Gastrocnemius medialis (tissue), 4 donors: ENCODE measurements around the gene UTRN. TPM values are rescaled to one million over a fixed set of nuclear protein-coding genes. Genes with fewer than 3 reads are reported as not detected.

Source experiments
- ATAC-seq, 2 donors: fragments of 150-250 bp; one replicate each; pipeline ENCODE4 v1.9.1; 2016
- DNase-seq, 2 donors: peaks; one replicate each; pipeline ENCODE4 v3.0.0-alpha.2; 2019
- H3K27ac ChIP-seq, 4 donors: fragments of 200-600 bp; sonication (generic); 1 replicate in 1 of 4; 2 replicates in 3 of 4; pipeline ENCODE4 v1.5.1; 2016 to 2018; ENCODE audit warnings: mild to moderate bottlenecking in 2 of 4, moderate library complexity in 1 of 4
- H3K27me3 ChIP-seq, 3 donors: fragments of 200-600 bp; sonication (generic) in 2 of 3; 1 replicate in 1 of 3; 2 replicates in 2 of 3; pipeline versions ENCODE4 v1.5.1 to v1.6.0; 2016 to 2019; ENCODE audit warnings: mild to moderate bottlenecking in 1 of 3, moderate library complexity in 1 of 3
- H3K36me3 ChIP-seq, 2 donors: fragments of 200-600 bp; sonication (generic) in 1 of 2; one replicate each; pipeline ENCODE4 v1.5.1; 2017 to 2018
- H3K4me1 ChIP-seq, 2 donors: fragments of 200-600 bp; sonication (generic) in 1 of 2; one replicate each; pipeline ENCODE4 v1.5.1; 2016 to 2017; ENCODE audit warnings: mild to moderate bottlenecking in 2 of 2
- H3K4me3 ChIP-seq, 4 donors: fragments of 200-600 bp; sonication (generic) in 3 of 4; 1 replicate in 1 of 4; 2 replicates in 3 of 4; pipeline ENCODE4 v1.5.1; 2016 to 2019; ENCODE audit warnings: mild to moderate bottlenecking in 2 of 4
- H3K9me3 ChIP-seq, 3 donors: fragments of 200-600 bp; sonication (generic) in 2 of 3; 1 replicate in 1 of 3; 2 replicates in 2 of 3; pipeline ENCODE4 v1.5.1; 2016 to 2019
- POLR2A ChIP-seq, 2 donors: fragments of 450-650 bp; IDR thresholded peaks; one replicate each; pipeline ENCODE4 v1.6.1; 2017; ENCODE audit warnings: antibody characterized with exemption in 2 of 2, mild to moderate bottlenecking in 2 of 2, moderate library complexity in 2 of 2
- in situ Hi-C, 4 donors: fragments of 200-750 bp; cut with MboI; loops; one replicate each; pipeline versions ENCODE4 v1.15.0 to v1.8.0; 2017; ENCODE audit warnings: low sequenced_read_pairs in 4 of 4
- intact Hi-C: fragments of 100-400 bp; cut with DNase I; formaldehyde crosslinking; loops from one replicate; pipeline ENCODE4 v1.15.1; 2023; ENCODE audit warnings: low total_unique reads
- total RNA-seq, 4 donors: library from RNA; depleted of rRNA; stranded (reverse); fragments of >200 nt; gene quantifications; one replicate each; pipeline versions ENCODE4 v1.1.0 to v1.2.3, GENCODE V29; 2016
- TF ChIP-seq, protein P1 (sequence below), 5 experiments: fragments of 450-650 bp in 3 of 5; fragments of 200-600 bp in 2 of 5; sonication (generic) in 2 of 5; IDR thresholded peaks in 4 of 5; conservative IDR thresholded peaks in 1 of 5; 1 replicate in 4 of 5; 2 replicates in 1 of 5; pipeline ENCODE4 v1.5.1; 2016 to 2019; ENCODE audit warnings: antibody characterized with exemption in 5 of 5, mild to moderate bottlenecking in 3 of 5, moderate library complexity in 3 of 5

The UTRN gene
- total RNA-seq, 4 donors from 2014 or later, result 24.1 to 66.3 (median 40.1) TPM

DNA sequence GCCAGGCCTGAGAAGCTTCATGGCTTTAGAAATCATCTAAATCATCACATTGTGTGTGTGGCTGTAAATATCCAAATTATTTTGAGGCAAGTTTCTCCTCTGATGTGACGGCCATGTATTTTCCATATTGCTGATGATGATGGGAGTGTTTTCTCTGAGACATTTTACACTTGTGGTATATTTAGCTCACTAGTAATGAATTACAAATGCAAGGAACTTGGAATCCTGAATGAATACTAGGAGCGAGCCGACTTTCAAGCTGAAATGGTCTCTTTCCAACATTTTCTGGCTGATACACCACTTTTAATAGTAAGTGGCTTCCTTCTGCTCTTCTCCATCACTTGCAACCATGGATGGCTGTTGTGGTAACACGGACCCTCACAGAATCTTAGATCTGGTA lies 41.3 kb downstream of the UTRN start:
- intact Hi-C loops (no loop called here), in situ Hi-C loops (no loop called here)
- no peak for ATAC-seq
- peaks cover 20 to 22% of the 10 kb centered on the region in 2 donors for H3K4me1 ChIP-seq
- H3K9me3 ChIP-seq, result no peaks in the 10 kb centered on the region
- H3K27ac ChIP-seq, result peak overlapping the region in 3 of 4 donors; percentile 43 to 62 (median 58)
- no peaks in the 10 kb centered on the region for H3K36me3 ChIP-seq
- TF ChIP-seq POLR2A (IDR thresholded peaks at IDR 0.05), result no peak
- TF ChIP-seq, protein P1, sequence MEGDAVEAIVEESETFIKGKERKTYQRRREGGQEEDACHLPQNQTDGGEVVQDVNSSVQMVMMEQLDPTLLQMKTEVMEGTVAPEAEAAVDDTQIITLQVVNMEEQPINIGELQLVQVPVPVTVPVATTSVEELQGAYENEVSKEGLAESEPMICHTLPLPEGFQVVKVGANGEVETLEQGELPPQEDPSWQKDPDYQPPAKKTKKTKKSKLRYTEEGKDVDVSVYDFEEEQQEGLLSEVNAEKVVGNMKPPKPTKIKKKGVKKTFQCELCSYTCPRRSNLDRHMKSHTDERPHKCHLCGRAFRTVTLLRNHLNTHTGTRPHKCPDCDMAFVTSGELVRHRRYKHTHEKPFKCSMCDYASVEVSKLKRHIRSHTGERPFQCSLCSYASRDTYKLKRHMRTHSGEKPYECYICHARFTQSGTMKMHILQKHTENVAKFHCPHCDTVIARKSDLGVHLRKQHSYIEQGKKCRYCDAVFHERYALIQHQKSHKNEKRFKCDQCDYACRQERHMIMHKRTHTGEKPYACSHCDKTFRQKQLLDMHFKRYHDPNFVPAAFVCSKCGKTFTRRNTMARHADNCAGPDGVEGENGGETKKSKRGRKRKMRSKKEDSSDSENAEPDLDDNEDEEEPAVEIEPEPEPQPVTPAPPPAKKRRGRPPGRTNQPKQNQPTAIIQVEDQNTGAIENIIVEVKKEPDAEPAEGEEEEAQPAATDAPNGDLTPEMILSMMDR (IDR thresholded peaks at IDR 0.05 in 4 of 5, conservative IDR thresholded peaks at IDR 0.05 in 1 of 5), result no peak
- DNase-seq, result no peak
- H3K4me3 ChIP-seq, result no peak overlapping the region
- no peaks in the 10 kb centered on the region for H3K27me3 ChIP-seq

DNA sequence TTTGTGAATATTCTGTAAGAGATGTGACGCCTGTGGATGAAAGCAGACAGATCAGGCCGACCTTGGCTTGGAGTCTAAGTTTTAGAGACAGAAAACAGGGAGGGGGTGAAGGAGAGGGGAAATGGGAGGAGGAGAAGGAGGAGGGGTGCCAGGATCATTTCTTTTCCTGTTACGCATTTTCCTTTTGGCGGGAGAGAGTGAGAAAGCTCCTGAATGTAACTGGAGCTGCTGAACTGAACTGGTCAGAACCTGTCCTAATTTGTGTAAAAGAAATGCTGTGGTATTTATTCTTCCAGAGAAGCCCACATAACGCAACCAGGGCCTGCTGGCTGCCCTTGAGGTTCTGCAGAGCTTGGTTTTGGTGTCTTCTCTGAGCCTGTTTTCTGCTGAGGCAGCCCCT lies 41.9 kb downstream of the UTRN start:
- no peaks in the 10 kb centered on the region for H3K9me3 ChIP-seq
- H3K27ac ChIP-seq, result peak overlapping the region; percentile 21 to 62 (median 50)
- H3K4me1 ChIP-seq, result peaks cover 25 to 29% of the 10 kb centered on the region in 2 donors
- H3K27me3 ChIP-seq, result no peaks in the 10 kb centered on the region
- in situ Hi-C loops (no loop called here), intact Hi-C loops (no loop called here)
- no peak for DNase-seq
- H3K36me3 ChIP-seq, result no peaks in the 10 kb centered on the region
- TF ChIP-seq, protein P1 (IDR thresholded peaks at IDR 0.05 in 4 of 5, conservative IDR thresholded peaks at IDR 0.05 in 1 of 5), result no peak
- TF ChIP-seq POLR2A (IDR thresholded peaks at IDR 0.05), result no peak
- H3K4me3 ChIP-seq, result no peak overlapping the region
- peak; percentile 28 to 74 for ATAC-seq

DNA sequence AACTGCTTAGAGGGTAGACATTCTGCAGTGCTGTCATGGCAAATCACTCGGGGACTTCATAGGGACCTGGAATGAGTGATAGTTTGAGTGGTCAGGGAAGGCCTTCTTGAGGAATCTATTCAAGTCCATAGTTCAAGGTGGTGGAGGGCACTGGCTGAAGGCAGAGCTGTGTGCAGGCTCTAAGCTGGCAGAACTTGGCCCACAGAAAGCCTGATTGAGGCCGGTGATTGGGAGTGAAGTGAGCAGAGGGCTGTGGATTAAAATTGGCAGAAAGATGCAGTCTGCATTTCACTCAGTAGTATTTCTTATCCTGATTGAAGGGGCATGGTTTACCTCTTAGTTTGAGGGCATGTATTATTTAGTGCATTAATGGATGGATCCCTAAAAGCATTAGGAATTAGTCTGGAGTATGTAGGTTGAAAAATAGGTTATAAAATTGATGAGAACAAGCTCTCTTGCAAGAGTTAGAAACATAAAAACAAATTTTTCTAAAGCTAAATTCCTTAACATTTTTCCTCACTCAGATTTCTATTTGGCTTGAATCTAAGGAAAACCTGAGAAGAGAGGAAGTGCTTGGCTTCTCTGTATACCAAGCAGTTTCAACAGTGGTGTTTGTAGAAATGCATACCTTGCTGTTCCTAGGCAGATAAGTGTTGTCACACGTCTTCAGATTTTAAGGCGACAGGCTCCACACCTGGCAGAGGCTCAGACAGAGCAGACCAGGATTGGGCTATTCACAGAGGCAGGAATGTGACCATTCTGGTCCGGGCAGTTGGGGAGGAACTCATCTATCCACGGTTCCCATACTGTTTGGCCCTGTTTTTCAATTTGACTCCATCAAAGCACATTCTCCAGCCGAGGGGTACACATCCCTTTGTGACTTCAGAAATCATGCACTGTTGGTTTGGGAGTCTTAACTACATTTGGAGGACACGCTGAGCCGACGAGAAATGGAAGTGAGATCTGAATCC lies 45.2 kb downstream of the UTRN start:
- in situ Hi-C loops, result no loop called here
- no peak overlapping the region for H3K4me3 ChIP-seq
- intact Hi-C loops, result loop anchor here (5.0 kb wide), 3 partner anchors 63 to 147 kb away; no protein-coding TSS in a partner anchor
- H3K36me3 ChIP-seq, result no peaks in the 10 kb centered on the region
- no peak for DNase-seq
- H3K27ac ChIP-seq, result no peak overlapping the region
- no peaks in the 10 kb centered on the region for H3K27me3 ChIP-seq
- ATAC-seq, result no peak
- H3K4me1 ChIP-seq, result peaks cover 41 to 49% of the 10 kb centered on the region in 2 donors
- H3K9me3 ChIP-seq, result no peaks in the 10 kb centered on the region
- TF ChIP-seq POLR2A (IDR thresholded peaks at IDR 0.05), result no peak
- TF ChIP-seq, protein P1 (IDR thresholded peaks at IDR 0.05 in 4 of 5, conservative IDR thresholded peaks at IDR 0.05 in 1 of 5), result no peak

DNA sequence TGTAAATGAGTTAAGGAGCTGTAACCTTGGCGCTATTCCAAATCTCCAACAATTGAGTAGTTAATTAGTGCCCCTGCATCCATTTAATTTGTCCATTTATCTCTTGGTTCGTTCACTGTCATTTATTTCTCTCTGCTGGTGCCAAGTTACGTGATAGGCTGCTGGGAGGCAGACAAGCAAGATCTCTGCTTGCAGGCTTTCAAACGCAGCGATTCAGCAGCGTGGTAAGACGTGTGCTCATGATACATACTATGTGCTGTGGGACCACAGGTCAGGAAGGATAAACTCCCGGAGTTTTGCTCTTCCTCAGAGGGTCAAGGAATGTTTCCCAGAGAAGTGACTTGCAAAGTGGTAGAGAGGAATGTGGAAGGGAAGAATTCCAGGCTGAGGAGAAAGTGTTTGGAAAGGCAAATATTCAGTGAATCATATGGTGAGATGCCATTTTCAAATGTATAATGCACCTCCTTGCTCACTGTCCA lies 46.4 kb downstream of the UTRN start:
- peaks cover 49 to 55% of the 10 kb centered on the region in 2 donors for H3K4me1 ChIP-seq
- ATAC-seq, result no peak

More for the DNA sequence above, 46.4 kb downstream of the UTRN start:
- Histone ChIP-seq H3K36me3 (no peaks in the 10 kb centered on the region), H3K27ac (peak overlapping the region in 1 of 4 donors; percentile 30), H3K9me3 (no peaks in the 10 kb centered on the region), H3K4me3 (no peak overlapping the region), H3K27me3 (no peaks in the 10 kb centered on the region)
- intact Hi-C loops (loop anchor here (1.0 to 5.0 kb wide), 4 partner anchors 45 to 146 kb away; no protein-coding TSS in a partner anchor), in situ Hi-C loops (no loop called here)
- no peak for TF ChIP-seq POLR2A (IDR thresholded peaks at IDR 0.05)
- TF ChIP-seq, protein P1 (IDR thresholded peaks at IDR 0.05 in 4 of 5, conservative IDR thresholded peaks at IDR 0.05 in 1 of 5), result no peak
- DNase-seq, result no peak
